Omental fat pad (tissue), 4 donors: ENCODE data around the gene SLC52A3. TPM values are rescaled to one million over a fixed set of nuclear protein-coding genes. Genes with fewer than 3 reads are reported as not detected.
A peak's percentile ranks its signal among the peaks of the same experiment; 100 is the strongest.
"Not testable (repeated sequence)": the region's sequence is repeated elsewhere in the genome, so short reads cannot be mapped to it uniquely, and the experiment has no call there.

Experiments
- ATAC-seq: fragments of 150-250 bp; one replicate; pipeline ENCODE4 v1.9.1; 2016; ENCODE audit warnings: mild to moderate bottlenecking, moderate library complexity; ENCODE audit not compliant: low FRiP score
- DNase-seq: peaks from one replicate; pipeline ENCODE4 v3.0.0-alpha.2; 2019; ENCODE audit warnings: low spot score
- CTCF ChIP-seq, 3 donors: fragments of 450-650 bp; IDR thresholded peaks; one replicate each; pipeline ENCODE4 v1.5.1; 2016 to 2017; ENCODE audit warnings: antibody characterized with exemption in 3 of 3, mild to moderate bottlenecking in 3 of 3, moderate library complexity in 2 of 3
- total RNA-seq, 4 donors: library from RNA; depleted of rRNA; stranded (reverse); fragments of >200 nt; gene quantifications; one replicate each; pipeline ENCODE4 v1.1.0, GENCODE V29; 2016

SLC52A3 gene
- total RNA-seq: 1 to 10 TPM in 3 of 4 donors, under 1 TPM in 1; 0.84 to 3.3 (median 1.8) TPM

GRCh38 chr20:768426-768978 lies at the start of gene SLC52A3:
SLC52A3 (minus strand) TSS chr20:768500; CDS start chr20:765774, 2,726 bp downstream.
- DNase-seq (no peak), ATAC-seq (peak; percentile 61)
- TF ChIP-seq CTCF (IDR thresholded peaks at IDR 0.05): no peak

GRCh38 chr20:815914-816606 lies 47.8 kb upstream of the SLC52A3 start:
- no peak for ATAC-seq
- no peak for DNase-seq
- TF ChIP-seq CTCF (IDR thresholded peaks at IDR 0.05): peak in 2 of 3 donors; percentile 91 to 97

GRCh38 chr20:815226-815625 lies 46.9 kb upstream of the SLC52A3 start:
- no peak for TF ChIP-seq CTCF (IDR thresholded peaks at IDR 0.05)
- ATAC-seq (no peak), DNase-seq (no peak)

GRCh38 chr20:813390-813789 lies 45.1 kb upstream of the SLC52A3 start:
- no peak for TF ChIP-seq CTCF (IDR thresholded peaks at IDR 0.05)
- ATAC-seq: no peak

GRCh38 chr20:812435-812814 lies 44.1 kb upstream of the SLC52A3 start:
- not testable (repeated sequence) for ATAC-seq, DNase-seq

More at GRCh38 chr20:813390-813789, 45.1 kb upstream of the SLC52A3 start:
- DNase-seq: no peak

GRCh38 chr20:811776-812434 lies 43.6 kb upstream of the SLC52A3 start:
- ATAC-seq, DNase-seq: not testable (repeated sequence)

GRCh38 chr20:805713-806112 lies 37.4 kb upstream of the SLC52A3 start:
- ATAC-seq (no peak), DNase-seq (no peak)
- TF ChIP-seq CTCF (IDR thresholded peaks at IDR 0.05): no peak

- DNase-seq (no peak), ATAC-seq (no peak)
- no peak for TF ChIP-seq CTCF (IDR thresholded peaks at IDR 0.05)
Observed at GRCh38 chr20:801678-802077, 33.4 kb upstream of the SLC52A3 start.

- not testable (repeated sequence) for DNase-seq, ATAC-seq
Observed at GRCh38 chr20:800026-800425, 31.7 kb upstream of the SLC52A3 start.

GRCh38 chr20:798746-799145 lies 30.4 kb upstream of the SLC52A3 start:
- not testable (repeated sequence) for ATAC-seq

More at GRCh38 chr20:798746-799145, 30.4 kb upstream of the SLC52A3 start:
- not testable (repeated sequence) for DNase-seq
